HG03139 (cell line): Measurements from ENCODE around the gene CRTAC1.

ENCODE experiments used
- ATAC-seq: cut with Tn5 transposase; IDR thresholded peaks from one replicate; pipeline ENCODE4 v1.9.1; 2021; ENCODE audit not compliant: unreplicated experiment

Gene CRTAC1

DNA sequence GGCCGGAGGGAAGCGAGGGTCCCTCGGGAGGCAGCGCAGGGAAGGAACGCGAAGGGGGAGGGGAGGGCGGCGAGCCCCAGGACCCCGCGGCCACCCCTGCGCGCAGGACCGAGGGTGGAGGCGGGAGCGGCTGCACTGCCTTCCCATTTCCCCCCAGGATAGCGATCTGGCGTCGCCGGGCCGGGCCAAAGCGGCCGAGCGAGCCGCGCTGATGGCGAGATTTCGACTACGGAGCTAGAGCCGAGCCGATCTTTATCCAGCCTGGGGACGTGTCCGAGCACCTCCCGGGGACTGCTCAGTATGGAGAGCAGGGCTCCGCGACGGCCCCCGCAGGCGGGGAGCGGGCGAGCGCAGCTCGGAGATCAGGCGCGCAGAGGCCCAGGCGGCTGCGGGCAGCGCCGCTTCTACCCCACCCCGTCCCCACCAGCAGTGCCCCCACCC, 590 bp upstream of the CRTAC1 start:
- ATAC-seq = no peak

DNA sequence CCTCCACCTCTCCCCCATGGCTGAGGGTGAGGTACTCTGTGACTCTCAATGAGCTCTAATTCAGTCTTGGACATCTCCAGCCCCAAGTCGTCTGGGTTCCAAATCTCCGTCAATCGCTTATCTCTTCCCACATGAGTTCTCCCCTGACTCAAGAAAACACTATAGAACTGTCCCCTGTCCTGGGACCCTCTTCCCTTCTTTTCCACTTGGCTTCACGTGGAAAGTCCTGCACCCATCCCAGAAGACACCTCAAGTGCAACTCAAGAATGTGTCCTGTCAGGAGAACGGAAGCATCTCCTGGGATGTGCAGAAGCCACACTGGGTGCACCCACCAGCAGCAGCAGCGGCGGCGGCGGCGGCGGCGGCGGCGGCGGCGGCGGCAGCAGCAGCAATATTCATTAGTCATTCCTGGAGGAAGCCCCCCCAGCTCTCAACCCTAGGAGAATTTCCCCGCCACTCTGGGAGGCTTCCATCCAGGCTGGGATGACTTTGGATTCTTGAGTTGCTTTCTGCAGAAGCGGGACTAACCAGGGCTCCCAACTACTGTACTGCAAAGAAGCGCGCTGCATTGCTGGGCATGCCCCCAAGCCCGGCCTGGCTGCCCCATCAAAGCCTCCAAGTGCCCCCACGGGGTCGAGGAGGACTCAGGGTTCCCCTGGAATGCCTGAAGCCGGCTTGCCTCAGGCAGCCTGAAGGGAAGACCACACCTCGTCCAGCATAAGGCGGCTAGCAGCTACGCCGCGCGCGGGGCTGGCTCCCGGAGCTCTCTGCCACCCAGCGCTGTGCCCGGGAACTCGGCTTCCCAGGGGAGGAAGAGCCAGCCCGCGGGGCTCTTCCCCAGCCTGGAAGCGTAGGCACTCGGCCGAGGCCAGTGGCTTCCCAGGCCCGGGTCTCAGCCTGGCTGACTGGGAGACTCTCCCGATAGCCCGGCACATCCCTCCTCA, 1.0 kb downstream of the CRTAC1 start:
- ATAC-seq = no peak

DNA sequence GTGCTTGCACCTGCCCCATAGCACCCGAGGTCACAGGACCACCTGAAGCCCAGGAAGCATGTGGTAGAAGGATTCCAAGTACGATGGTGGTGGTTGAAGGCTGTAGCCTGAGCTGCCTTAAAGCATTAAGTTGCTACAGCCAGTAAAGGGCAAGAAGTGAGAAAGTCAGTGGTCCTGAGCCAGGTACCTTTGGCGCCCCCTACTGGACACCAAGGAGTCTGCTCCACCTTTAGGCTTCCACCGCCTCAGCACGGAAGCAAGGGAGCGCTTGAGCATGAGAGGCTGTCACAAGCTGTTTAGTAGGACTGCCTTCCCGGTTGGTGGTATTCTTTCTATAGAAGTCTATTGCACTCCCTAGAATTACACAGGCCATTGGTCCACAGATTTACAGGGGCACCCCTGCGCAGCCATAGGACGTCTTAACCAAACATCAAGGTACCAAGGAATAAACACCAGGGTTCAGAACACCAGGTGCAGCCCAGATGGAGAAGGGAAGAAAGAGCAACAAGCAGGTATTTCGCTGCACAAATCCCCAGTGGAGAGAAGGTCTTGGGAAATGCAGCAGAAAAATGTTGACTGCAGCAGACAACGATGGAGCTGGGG, 2.2 kb downstream of the CRTAC1 start:
- ATAC-seq = no peak

DNA sequence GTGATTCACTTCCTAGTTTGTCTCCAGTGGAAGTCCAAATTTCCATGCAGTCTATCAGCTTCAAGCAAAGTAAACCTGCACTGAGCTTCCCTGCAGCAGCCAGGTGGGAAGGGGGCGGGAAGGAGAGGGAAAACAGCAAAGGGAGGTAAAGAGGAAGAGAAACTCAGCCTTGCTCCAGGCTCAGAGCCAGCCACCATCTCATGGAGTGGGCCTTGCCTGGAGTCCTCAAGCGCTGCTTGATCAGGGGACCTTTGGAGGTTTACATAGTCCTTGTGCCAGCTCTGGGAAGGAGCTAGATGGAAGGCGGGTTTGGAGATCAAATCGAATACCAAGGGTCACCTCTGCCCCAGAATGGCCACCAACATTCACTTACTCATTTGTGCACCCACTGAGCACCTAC, 7.4 kb downstream of the CRTAC1 start:
- ATAC-seq = no peak

DNA sequence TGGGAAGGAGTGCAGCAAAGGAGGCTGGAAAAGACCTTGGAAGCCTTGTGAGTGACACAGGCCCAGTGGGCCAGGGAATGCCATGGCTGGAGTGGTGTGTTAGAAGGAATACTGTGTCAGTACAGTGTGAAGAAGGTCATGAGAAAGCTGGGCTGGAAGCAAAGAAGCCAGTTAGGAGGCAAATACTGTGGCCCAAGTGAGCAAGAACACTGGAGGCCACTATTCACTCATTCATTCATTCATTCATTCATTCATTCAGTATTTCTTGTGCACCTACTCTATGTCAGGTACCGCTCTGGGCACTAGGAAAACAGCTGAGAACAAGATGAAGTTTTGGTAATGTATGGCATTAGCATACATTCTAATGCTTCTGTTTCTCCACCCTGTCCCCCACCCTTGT, 9.6 kb downstream of the CRTAC1 start:
- ATAC-seq = no peak

DNA sequence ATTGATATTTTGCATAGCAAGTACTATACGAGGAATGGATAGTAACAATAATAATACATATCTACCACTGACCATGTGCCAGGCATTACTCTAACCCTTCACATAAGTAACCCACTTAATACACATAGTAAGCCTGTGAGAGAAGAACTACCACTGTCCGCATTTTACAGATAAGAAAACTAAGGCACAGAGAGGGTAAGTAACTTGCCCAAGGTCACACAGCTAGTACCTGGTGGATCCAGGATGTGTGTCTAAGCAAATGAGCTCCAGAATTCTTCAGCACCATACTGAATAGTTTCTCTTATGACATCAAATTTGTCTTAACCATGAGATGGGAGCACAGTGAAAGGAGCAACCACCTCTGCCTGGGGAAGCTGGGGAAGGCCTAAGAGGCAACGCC, 10.2 kb downstream of the CRTAC1 start:
- no peak for ATAC-seq

DNA sequence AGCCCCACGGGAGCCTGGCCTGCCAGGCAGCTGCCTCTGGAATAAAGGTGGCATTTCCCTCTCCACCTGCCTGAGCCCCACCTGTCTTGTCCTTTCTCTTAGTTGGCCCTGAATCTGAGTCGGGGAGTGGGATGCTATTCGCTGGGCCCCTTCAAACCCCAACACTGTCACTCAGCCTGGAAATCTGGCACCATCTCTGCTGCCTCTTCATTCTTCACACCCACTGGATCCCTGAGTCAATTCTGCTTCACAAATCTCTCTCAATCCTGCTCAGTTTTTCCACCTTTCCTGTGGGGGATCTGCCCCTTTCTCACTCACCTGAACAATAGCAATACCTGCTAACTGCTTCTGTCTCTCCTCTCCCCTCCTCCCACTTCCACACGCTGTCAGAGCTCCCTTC, 10.6 kb downstream of the CRTAC1 start:
- no peak for ATAC-seq

DNA sequence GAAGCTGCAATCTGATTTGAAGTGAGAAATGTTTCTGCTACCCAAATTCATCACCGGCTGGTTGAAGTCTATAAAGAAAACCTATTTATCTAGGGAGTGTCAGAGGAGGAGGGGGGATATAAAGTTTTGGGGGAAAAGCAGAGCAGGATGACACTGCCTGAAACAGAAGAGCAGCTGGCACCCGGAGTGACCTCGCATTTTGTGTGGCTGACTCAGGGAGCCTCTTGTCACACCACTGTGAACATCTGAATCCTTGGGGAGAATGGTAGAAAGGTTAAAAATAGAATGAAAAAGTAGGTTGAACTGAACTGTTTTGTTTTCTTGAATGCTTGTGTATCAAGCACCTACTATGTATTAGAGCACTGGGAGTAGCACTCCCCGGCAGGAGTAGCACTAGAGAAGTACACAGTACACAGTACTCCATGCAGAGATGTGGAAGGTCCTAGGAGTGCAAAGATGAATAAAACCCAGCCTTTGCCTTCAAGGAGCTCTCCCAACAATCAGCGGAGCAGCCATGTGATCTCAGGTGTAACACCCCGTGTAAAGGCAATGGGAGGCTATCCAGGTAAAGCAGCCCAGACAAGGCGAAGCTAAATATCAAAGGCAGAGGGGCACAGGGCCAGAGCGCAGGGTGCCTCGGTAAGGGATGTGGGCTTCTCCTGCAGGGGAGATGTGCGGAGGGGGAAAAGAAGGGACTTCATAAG, 13.5 kb downstream of the CRTAC1 start:
- ATAC-seq = no peak

DNA sequence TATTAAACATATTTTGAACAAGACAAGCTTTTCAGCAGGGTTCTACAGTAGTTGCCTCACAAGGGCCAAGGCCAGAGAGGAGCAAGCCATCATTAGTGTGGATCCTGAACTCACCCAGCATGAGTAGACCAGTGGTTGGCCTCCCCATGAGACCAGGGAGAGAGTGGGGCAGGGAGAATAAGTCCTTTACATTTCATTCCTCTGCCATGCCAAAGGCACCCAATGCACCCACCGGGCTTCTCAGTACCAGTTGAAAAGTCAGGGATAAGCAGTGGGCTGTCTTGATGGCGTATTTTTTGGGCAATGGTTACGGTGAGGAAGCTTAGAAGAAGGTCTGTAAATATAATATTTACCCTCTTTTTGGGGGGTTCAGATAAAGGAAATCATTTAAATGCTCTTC, 16.6 kb downstream of the CRTAC1 start:
- no peak for ATAC-seq

DNA sequence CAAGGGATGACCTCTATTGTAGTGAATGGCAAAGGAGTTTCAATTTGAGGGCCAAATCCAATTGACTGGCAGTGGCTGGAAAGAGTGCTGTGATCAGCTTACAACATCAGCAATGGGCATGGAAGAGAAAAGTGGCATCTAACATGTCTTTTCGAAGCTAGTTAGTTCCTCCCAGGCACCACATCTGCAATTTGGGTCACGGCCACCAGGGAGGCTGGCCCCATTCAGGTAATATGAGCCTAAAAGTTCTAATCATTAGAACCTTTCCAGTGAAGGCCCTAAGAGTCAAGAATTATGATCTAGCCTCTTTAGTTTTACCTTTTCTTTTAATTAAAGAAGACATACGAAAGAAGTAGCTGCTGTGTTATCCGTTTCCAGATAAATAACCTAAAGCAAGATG, 17.3 kb downstream of the CRTAC1 start:
- ATAC-seq = no peak

DNA sequence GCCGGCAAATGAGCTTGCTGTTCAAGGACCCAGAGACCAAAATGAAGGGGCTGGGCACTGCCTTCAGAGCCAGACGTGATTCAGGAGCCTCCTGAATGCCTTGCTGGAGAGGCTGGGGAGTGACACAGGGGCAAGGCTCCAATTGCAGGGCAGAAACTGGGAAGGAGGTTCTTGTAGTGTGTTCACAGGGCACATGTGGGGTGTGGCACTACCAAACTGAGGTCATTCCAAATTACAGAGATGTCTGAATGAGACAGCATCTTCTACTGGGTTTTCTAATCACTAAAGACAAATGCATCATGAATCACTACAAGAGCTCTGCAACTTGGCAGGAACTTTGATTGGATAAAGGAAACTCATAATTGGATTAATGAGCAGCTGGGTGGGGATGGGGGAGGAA, 17.8 kb downstream of the CRTAC1 start:
- ATAC-seq = no peak

DNA sequence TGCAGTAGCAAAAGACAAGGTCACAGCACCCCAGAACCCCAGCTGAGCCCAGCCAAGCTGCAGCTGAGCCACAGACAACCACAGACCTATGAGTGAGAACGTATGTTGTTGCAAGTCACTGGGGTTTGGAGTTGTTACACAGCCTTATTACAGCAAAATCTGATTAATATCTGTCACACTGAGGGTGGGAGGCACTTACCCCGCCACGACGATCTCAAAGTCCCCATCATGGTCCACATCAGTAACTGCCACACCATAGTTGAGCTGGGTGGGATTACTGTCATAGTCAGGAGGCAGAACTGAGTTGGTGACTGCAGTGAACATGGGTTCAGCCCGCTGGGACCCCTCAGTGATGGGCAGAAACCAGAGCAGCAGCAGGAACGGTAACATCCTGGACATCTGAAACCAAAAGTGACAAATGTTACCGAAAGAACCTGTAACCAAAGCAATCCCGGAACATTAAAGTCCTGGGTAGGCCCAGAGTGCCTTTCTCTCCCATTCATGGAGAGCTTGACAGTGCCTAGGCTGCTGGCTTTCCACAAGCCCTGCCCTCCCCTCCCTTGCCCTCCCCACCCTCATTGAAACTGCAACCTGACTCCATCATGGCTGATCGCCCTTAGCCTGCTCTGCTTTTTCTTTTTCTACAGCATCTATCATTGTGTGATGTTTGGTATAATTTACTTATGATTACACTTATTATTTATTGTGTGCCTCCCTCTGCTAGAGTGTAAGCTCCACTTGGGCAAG, 19.3 kb downstream of the CRTAC1 start:
- ATAC-seq = no peak

DNA sequence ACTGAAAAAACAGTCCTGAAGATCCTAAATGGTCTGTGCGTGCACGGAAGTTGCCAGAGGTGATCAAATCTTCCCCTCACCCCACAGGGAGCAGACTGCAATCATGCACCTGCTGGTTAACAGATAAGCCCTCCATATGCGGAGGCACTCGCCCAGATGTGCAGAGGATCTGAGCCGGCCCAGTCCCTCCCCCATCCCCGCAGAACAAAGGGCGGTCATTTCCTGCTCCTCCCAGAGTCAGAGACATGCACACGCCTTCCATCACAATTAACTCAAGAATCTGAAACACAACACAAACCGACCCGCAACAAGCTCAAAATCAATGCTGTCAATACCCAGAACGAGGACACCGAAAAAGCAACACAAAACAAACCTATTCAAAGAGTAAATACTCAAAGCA, 24.2 kb downstream of the CRTAC1 start:
- ATAC-seq = no peak

DNA sequence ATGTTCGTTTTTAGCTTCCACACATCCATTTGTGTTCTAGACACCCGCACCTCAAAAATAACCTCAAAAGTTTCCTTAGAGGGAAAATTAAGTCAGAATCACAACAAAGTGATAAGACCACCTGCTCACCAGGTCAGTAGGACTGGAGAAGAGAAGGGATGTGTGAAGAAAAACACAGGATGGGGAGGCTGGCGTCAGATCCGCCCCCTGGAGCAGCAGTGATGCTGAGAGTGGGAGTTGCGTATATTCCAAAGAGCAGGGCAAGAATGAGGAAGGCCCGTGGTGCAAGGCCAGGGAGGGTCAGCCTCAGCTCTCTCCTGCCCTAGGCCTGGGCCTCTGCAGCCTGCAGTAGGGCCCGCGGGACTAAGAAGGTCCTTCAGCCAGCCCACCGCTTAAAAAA, 28.7 kb downstream of the CRTAC1 start:
- ATAC-seq = no peak

DNA sequence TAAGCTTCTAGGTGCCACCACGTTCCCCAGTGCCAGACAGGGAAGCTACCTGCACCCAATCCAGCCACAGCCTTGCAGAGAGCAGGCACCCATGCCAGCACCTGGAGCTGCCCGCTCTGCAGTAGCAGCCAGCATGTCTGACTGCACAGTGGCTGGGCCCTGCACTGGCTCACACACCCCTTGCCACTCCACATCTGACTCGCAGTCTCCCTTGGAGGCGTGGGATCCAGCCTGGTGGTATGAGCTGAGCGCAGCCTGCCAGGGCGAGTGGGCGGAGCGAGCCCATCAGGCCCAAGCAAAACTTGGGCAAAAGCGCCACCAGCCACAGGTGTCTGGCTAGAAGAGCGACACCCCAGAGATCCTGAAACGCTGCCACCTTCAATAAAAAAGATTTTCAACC, 30.1 kb downstream of the CRTAC1 start:
- no peak for ATAC-seq

DNA sequence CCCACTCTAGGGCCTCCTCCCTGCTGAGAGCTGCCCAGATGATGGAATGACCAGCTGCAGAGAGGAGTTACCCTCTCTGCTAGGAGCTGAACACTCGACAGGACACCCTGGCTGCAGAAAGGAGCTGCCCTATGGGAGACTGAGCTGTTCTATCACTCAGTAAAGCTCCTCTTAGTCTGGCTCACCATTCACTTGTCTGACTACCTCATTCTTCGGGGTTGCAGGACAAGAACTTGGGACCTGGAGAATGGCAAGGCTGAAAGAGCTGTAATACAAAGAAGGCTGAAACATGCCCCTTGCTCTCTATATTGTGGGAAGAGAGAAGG, 30.5 kb downstream of the CRTAC1 start:
- no peak for ATAC-seq

DNA sequence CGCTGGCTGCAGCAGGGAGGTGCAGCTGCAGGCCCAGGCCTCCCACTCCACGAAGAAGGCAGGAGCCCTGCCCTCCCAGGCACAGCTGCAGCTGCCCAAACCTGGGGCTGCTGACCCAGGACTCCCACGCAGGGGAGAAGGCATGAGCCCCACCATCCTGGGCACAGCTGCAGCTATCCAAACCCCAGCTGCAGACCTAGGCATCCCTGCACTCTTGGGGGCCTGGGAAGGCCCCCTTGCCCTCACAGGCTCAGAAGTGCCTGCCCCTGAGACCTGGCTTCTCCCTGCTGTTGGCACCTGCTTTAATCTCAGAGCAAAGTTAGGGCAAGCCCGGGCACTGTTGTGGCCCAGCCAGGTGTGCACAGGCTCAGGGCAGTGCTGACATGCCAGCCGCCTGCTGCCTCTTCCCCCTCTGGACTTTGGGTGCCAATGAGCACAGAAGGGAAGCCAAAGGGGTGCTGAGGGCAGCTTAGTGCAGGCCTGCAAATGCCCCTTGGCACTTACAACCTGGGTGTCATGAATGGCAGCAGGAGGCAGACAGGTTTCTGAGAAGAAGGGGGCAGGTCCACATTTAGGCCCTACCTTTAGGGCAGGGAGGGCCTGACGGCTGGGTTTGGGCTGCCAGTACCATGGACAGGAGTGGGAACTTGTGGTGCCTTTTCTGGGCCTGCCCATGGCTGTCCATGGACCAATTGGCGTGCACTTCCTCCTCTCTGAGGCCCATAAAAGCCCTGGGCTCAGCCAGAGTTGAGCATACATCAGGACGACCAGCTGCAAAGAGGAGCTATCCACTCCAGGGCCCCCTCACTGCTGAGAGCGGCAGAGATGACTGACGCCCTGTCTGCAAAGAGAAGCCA, 31.1 kb downstream of the CRTAC1 start:
- no peak for ATAC-seq

DNA sequence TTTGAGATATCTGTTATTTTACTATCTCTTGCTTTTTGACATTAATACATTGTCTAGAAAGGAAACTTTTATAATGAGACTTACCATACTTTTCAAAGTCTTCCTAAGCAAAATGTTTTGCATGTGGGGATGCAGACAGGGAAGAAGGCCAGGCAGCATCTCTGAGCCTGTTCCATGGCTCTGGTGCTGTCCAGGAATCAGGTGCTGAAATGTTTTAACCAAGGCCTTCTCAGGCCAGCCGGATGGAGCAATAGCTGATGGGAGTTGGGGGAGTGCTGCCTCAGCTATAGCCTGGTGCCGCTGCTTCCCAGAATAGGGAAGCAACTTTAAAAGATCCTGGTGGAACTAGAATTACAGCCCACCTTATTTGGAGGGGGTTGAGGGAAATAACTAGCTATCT, 38.5 kb downstream of the CRTAC1 start:
- ATAC-seq = no peak

DNA sequence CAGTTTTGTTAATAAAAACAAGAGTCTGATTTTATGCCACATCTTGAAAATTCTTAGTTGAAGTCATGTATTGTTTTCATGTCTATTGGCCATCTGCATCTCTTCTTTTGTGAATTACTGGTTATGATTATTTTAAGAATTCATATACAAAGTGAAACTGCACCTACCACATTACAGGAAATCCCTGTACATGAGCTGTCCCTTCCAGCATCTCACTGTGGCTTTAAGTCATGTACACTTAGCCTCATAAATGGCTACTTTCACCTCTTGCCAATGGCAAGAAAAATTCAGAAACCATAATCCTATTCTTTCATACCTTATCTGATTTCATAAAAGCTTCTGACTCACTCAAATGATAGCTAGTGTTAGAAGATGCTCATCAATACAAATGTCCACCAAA, 48.6 kb downstream of the CRTAC1 start:
- no peak for ATAC-seq

DNA sequence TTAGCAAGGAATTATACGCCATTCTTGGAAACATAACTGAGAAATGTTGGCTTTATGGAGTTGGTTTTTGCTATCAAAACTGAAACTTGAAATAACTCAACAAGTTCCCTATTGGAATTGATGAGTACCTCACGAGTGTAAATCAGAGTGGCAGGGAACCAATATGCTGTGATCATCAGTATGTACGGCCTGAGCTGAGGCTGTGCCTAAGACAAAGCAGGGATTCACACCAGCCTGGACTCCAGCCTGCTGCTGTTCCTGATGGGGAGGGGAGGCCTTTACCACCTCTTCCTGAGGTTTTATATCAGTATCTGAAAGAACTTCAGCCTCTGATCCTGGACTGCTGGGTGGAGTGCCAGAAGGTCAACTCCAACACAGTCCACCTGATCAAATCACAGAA, 52.7 kb downstream of the CRTAC1 start:
- ATAC-seq = no peak

DNA sequence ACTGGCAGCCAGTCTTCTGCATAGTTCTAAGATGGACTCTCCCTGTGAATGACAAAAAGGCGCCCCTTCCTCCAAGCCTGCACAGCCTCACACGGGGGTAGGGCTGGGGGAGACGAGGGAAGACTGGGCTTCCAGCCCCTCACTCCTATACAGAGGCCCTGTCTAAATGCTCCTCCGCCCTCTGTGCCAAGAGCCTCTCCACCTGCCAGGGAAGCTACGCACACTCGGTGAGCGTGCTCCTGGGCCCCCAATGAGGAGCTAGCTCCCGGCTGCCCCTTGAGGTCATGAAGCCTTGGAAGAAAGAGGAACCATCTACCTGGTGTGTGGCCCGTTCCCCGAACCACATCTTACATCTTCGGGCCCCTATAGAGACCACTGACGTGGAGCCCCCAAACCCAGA, 54.8 kb downstream of the CRTAC1 start:
- ATAC-seq = no peak
